ENCODE measurements around the gene DGKB. TPM values are rescaled to one million over a fixed set of nuclear protein-coding genes. Genes with fewer than 3 reads are reported as not detected.

The DGKB gene
- polyA plus RNA-seq, 1 of the 3 experiments (the other 2 are of a cell fraction), result 2.1 TPM

DNA sequence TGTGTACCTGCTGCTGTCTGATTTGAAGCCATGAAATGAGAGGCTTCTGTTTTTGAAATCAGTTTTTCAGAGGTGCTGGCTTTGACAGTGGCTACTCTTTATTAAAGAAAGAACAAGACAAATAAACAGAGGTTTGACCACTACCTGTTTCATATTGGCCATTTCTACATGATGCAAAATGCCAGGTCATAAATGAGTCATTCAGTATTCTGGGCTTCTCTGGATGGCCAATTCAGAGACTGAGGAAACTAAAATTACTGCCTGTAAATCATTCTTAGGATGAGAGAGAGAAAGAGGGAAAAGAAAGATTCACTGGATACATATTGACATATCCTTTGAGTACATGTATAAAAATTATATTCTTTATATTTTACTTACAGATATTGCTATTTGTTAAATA is 609.8 kb downstream of the DGKB start:
- no peaks in the 10 kb centered on the region for H3K36me3 ChIP-seq (replicated peaks in 1 of 2; ENCODE audit: control insufficient read depth in 1 of 2, insufficient read depth in 2 of 2, low read length in 1 of 2)
- no peak overlapping the region for H3K27ac ChIP-seq (ENCODE audit: low read depth in 2 of 2, low read length in 1 of 2)
- no peaks in the 10 kb centered on the region for H3K27me3 ChIP-seq (ENCODE audit: insufficient read depth)
- no peaks in the 10 kb centered on the region for H3F3A ChIP-seq (replicated peaks; ENCODE audit: insufficient read depth)
- no peaks in the 10 kb centered on the region for H4K20me1 ChIP-seq (ENCODE audit: insufficient read depth)
- CTCF ChIA-PET, result no interaction called here
- H3K9ac ChIP-seq, result no peak overlapping the region
- TF ChIP-seq, protein P1, sequence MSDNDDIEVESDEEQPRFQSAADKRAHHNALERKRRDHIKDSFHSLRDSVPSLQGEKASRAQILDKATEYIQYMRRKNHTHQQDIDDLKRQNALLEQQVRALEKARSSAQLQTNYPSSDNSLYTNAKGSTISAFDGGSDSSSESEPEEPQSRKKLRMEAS (IDR thresholded peaks at IDR 0.05; ENCODE audit: low read depth), result no peak
- TF ChIP-seq NFIC (IDR thresholded peaks at IDR 0.05; ENCODE audit: borderline replicate concordance), result no peak
- TF ChIP-seq MEF2A (IDR thresholded peaks at IDR 0.05; ENCODE audit: borderline replicate concordance, low read depth), result no peak
- TF ChIP-seq, protein P2, sequence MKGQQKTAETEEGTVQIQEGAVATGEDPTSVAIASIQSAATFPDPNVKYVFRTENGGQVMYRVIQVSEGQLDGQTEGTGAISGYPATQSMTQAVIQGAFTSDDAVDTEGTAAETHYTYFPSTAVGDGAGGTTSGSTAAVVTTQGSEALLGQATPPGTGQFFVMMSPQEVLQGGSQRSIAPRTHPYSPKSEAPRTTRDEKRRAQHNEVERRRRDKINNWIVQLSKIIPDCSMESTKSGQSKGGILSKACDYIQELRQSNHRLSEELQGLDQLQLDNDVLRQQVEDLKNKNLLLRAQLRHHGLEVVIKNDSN (IDR thresholded peaks at IDR 0.05; ENCODE audit: borderline replicate concordance, low read depth), result no peak
- TF ChIP-seq EP300 (IDR thresholded peaks at IDR 0.05; ENCODE audit: borderline replicate concordance in 1 of 2, low read depth in 1 of 2, low read length in 1 of 2), result no peak
- TF ChIP-seq, protein P3, sequence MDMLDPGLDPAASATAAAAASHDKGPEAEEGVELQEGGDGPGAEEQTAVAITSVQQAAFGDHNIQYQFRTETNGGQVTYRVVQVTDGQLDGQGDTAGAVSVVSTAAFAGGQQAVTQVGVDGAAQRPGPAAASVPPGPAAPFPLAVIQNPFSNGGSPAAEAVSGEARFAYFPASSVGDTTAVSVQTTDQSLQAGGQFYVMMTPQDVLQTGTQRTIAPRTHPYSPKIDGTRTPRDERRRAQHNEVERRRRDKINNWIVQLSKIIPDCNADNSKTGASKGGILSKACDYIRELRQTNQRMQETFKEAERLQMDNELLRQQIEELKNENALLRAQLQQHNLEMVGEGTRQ (IDR thresholded peaks at IDR 0.05; ENCODE audit: borderline replicate concordance, low read depth, low read length), result no peak
- TF ChIP-seq, protein P4, sequence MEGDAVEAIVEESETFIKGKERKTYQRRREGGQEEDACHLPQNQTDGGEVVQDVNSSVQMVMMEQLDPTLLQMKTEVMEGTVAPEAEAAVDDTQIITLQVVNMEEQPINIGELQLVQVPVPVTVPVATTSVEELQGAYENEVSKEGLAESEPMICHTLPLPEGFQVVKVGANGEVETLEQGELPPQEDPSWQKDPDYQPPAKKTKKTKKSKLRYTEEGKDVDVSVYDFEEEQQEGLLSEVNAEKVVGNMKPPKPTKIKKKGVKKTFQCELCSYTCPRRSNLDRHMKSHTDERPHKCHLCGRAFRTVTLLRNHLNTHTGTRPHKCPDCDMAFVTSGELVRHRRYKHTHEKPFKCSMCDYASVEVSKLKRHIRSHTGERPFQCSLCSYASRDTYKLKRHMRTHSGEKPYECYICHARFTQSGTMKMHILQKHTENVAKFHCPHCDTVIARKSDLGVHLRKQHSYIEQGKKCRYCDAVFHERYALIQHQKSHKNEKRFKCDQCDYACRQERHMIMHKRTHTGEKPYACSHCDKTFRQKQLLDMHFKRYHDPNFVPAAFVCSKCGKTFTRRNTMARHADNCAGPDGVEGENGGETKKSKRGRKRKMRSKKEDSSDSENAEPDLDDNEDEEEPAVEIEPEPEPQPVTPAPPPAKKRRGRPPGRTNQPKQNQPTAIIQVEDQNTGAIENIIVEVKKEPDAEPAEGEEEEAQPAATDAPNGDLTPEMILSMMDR (IDR thresholded peaks at IDR 0.05), result no peak
- no peak for TF ChIP-seq RAD21 (IDR thresholded peaks at IDR 0.05; ENCODE audit: low read length)
- no peak for TF ChIP-seq GATA2 (CRISPR knock-in tag; IDR thresholded peaks at IDR 0.05)
- no peak for TF ChIP-seq JUND (IDR thresholded peaks at IDR 0.05)
- no peak for TF ChIP-seq FOSL2 (IDR thresholded peaks at IDR 0.05; ENCODE audit: borderline replicate concordance, low read depth)
- no peak for TF ChIP-seq GABPA (IDR thresholded peaks at IDR 0.05; ENCODE audit: low read depth)
- no peak overlapping the region for H3K4me3 ChIP-seq (ENCODE audit: low read depth in 2 of 2, low read length in 1 of 2)
- H3K9me2 ChIP-seq, result no peaks in the 10 kb centered on the region
- no peaks in the 10 kb centered on the region; a peak in 1 of 4 replicates for H3K4me1 ChIP-seq (ENCODE audit: control insufficient read depth in 1 of 2, insufficient read depth in 2 of 2, low read depth in 1 of 2, low read length in 1 of 2)
- H3K9me3 ChIP-seq, result no peaks in the 10 kb centered on the region
- DNase-seq, result no peak
- H3K4me2 ChIP-seq, result no peak overlapping the region
- H2AFZ ChIP-seq (ENCODE audit: low read depth), result no peak overlapping the region
- POLR2A ChIA-PET, result no interaction called here
- H3K79me2 ChIP-seq (ENCODE audit: insufficient read depth), result no peaks in the 10 kb centered on the region

DNA sequence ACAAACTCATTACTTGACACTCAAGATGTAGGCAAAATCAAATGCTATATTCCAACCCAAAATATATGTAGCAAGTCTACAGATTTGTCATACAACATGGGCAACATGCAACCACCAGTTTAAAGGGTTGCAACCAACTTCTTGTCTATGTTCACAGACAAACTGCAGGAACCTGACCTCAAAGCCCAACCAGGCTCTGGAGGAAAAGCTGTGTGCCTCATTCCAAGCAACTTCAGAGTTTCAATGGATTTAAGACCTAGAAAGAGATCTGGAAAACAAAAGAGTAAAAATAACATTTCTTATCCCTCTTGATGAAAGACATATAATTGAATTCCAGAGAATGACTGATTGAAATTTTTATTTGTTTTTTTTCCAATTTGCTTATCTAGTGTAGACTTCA is 612.6 kb downstream of the DGKB start:
- Histone ChIP-seq H3K4me3 (ENCODE audit: low read depth in 2 of 2, low read length in 1 of 2) (no peak overlapping the region), H3K9me3 (no peaks in the 10 kb centered on the region), H3K79me2 (ENCODE audit: insufficient read depth) (no peaks in the 10 kb centered on the region), H3K4me2 (no peak overlapping the region), H2AFZ (ENCODE audit: low read depth) (no peak overlapping the region), H4K20me1 (ENCODE audit: insufficient read depth) (no peaks in the 10 kb centered on the region), H3K9me2 (no peaks in the 10 kb centered on the region), H3K4me1 (ENCODE audit: control insufficient read depth in 1 of 2, insufficient read depth in 2 of 2, low read depth in 1 of 2, low read length in 1 of 2) (no peaks in the 10 kb centered on the region; a peak in 2 of 4 replicates), H3K27ac (ENCODE audit: low read depth in 2 of 2, low read length in 1 of 2) (no peak overlapping the region), H3K27me3 (ENCODE audit: insufficient read depth) (no peaks in the 10 kb centered on the region), H3F3A (replicated peaks; ENCODE audit: insufficient read depth) (no peaks in the 10 kb centered on the region), H3K36me3 (replicated peaks in 1 of 2; ENCODE audit: control insufficient read depth in 1 of 2, insufficient read depth in 2 of 2, low read length in 1 of 2) (no peaks in the 10 kb centered on the region), H3K9ac (no peak overlapping the region)
- CTCF ChIA-PET, result no interaction called here
- DNase-seq, result no peak
- TF ChIP-seq ELF1 (IDR thresholded peaks at IDR 0.05) (no peak), YY1 (IDR thresholded peaks at IDR 0.05; ENCODE audit: low read depth) (no peak), CHD2 (IDR thresholded peaks at IDR 0.05; ENCODE audit: low read length, partially characterized antibody) (no peak), EP300 (IDR thresholded peaks at IDR 0.05; ENCODE audit: borderline replicate concordance in 1 of 2, low read depth in 1 of 2, low read length in 1 of 2) (no peak), RFX5 (IDR thresholded peaks at IDR 0.05; ENCODE audit: low read length) (no peak), MXI1 (IDR thresholded peaks at IDR 0.05; ENCODE audit: low read depth, low read length) (no peak), TCF12 (IDR thresholded peaks at IDR 0.05) (no peak)
- TF ChIP-seq, protein P5, sequence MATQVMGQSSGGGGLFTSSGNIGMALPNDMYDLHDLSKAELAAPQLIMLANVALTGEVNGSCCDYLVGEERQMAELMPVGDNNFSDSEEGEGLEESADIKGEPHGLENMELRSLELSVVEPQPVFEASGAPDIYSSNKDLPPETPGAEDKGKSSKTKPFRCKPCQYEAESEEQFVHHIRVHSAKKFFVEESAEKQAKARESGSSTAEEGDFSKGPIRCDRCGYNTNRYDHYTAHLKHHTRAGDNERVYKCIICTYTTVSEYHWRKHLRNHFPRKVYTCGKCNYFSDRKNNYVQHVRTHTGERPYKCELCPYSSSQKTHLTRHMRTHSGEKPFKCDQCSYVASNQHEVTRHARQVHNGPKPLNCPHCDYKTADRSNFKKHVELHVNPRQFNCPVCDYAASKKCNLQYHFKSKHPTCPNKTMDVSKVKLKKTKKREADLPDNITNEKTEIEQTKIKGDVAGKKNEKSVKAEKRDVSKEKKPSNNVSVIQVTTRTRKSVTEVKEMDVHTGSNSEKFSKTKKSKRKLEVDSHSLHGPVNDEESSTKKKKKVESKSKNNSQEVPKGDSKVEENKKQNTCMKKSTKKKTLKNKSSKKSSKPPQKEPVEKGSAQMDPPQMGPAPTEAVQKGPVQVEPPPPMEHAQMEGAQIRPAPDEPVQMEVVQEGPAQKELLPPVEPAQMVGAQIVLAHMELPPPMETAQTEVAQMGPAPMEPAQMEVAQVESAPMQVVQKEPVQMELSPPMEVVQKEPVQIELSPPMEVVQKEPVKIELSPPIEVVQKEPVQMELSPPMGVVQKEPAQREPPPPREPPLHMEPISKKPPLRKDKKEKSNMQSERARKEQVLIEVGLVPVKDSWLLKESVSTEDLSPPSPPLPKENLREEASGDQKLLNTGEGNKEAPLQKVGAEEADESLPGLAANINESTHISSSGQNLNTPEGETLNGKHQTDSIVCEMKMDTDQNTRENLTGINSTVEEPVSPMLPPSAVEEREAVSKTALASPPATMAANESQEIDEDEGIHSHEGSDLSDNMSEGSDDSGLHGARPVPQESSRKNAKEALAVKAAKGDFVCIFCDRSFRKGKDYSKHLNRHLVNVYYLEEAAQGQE (IDR thresholded peaks at IDR 0.05; ENCODE audit: low read depth, low read length), result no peak
- TF ChIP-seq, protein P1 (IDR thresholded peaks at IDR 0.05; ENCODE audit: low read depth), result no peak
- TF ChIP-seq, protein P6, sequence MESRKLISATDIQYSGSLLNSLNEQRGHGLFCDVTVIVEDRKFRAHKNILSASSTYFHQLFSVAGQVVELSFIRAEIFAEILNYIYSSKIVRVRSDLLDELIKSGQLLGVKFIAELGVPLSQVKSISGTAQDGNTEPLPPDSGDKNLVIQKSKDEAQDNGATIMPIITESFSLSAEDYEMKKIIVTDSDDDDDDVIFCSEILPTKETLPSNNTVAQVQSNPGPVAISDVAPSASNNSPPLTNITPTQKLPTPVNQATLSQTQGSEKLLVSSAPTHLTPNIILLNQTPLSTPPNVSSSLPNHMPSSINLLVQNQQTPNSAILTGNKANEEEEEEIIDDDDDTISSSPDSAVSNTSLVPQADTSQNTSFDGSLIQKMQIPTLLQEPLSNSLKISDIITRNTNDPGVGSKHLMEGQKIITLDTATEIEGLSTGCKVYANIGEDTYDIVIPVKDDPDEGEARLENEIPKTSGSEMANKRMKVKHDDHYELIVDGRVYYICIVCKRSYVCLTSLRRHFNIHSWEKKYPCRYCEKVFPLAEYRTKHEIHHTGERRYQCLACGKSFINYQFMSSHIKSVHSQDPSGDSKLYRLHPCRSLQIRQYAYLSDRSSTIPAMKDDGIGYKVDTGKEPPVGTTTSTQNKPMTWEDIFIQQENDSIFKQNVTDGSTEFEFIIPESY (IDR thresholded peaks at IDR 0.05; ENCODE audit: borderline replicate concordance, low read depth), result no peak
- POLR2A ChIA-PET, result no interaction called here

Data from SK-N-SH (cell line).